SK-N-SH treated with all-trans-retinoic acid at 6 μM for 48 hours (cell line): ENCODE data around the gene ADAMTS18.

ENCODE experiments used
- ATAC-seq: fragments of 200-7000 bp; cut with Tn5 transposase; 3 replicates; pipeline ENCODE4 v1.9.1; 2020; ENCODE audit warnings: mild to moderate bottlenecking, moderate library complexity
- ARNTL ChIP-seq: fragments of 450-650 bp; formaldehyde crosslinking; IDR thresholded peaks from 2 replicates; pipeline ENCODE4 v1.5.0; 2020; ENCODE audit warnings: low read depth, mild to moderate bottlenecking, moderate library complexity, borderline replicate concordance
- BACH2 ChIP-seq: fragments of 250-450 bp; sonication (Bioruptor Pico); IDR thresholded peaks from 2 replicates; pipeline ENCODE4 v1.9.0; 2021; ENCODE audit warnings: mild to moderate bottlenecking, borderline replicate concordance
- CREB5 ChIP-seq: fragments of 250-450 bp; sonication (Bioruptor Pico); IDR thresholded peaks from 2 replicates; pipeline ENCODE4 v1.5.1; 2020; ENCODE audit warnings: low read depth, mild to moderate bottlenecking, moderate library complexity
- CSDC2 ChIP-seq: fragments of 250-450 bp; sonication (Bioruptor Pico); IDR thresholded peaks from 2 replicates; pipeline ENCODE4 v1.5.0; 2020; ENCODE audit warnings: mild to moderate bottlenecking, moderate library complexity
- CSRNP3 ChIP-seq: fragments of 250-450 bp; sonication (Bioruptor Pico); IDR thresholded peaks from 2 replicates; pipeline ENCODE4 v1.5.1; 2021; ENCODE audit warnings: mild to moderate bottlenecking, moderate library complexity
- ESRRG ChIP-seq: fragments of 250-450 bp; sonication (Bioruptor Pico); IDR thresholded peaks from 2 replicates; pipeline ENCODE4 v1.6.1; 2021; ENCODE audit warnings: mild to moderate bottlenecking
- ISL1 ChIP-seq: fragments of 250-450 bp; sonication (Bioruptor Pico); IDR thresholded peaks from 2 replicates; pipeline ENCODE4 v2.1.2; 2022; ENCODE audit warnings: mild to moderate bottlenecking, moderate library complexity
- OSR1 ChIP-seq: fragments of 250-450 bp; sonication (Bioruptor Pico); IDR thresholded peaks from 2 replicates; pipeline ENCODE4 v1.8.0; 2022; ENCODE audit warnings: moderate library complexity, mild to moderate bottlenecking, inconsistent platforms
- PATZ1 ChIP-seq: fragments of 250-450 bp; sonication (Bioruptor Pico); IDR thresholded peaks from 2 replicates; pipeline ENCODE4 v1.8.0; 2020; ENCODE audit warnings: mild to moderate bottlenecking, moderate library complexity, borderline replicate concordance
- POU6F1 ChIP-seq: fragments of 250-450 bp; sonication (Bioruptor Pico); IDR thresholded peaks from 2 replicates; pipeline ENCODE4 v1.8.0; 2021; ENCODE audit warnings: low read depth, mild to moderate bottlenecking, moderate library complexity, borderline replicate concordance
- PPARA ChIP-seq: fragments of 250-450 bp; sonication (Bioruptor Pico); IDR thresholded peaks from 2 replicates; pipeline ENCODE4 v1.5.0; 2020; ENCODE audit warnings: mild to moderate bottlenecking, borderline replicate concordance
- RARB ChIP-seq: fragments of 250-450 bp; sonication (Bioruptor Pico); IDR thresholded peaks from 2 replicates; pipeline ENCODE4 v1.8.0; 2021; ENCODE audit warnings: mild to moderate bottlenecking, moderate library complexity
- SNAI2 ChIP-seq: fragments of 250-450 bp; sonication (Bioruptor Pico); IDR thresholded peaks from 2 replicates; pipeline ENCODE4 v1.5.0; 2020; ENCODE audit warnings: mild to moderate bottlenecking, moderate library complexity
- TOX ChIP-seq: fragments of 250-450 bp; sonication (Bioruptor Pico); IDR thresholded peaks from 2 replicates; pipeline ENCODE4 v1.8.0; 2021; ENCODE audit warnings: mild to moderate bottlenecking, moderate library complexity, borderline replicate concordance
- TSHZ2 ChIP-seq: fragments of 250-450 bp; sonication (Bioruptor Pico); IDR thresholded peaks from 2 replicates; pipeline ENCODE4 v1.5.0; 2020; ENCODE audit warnings: mild to moderate bottlenecking, moderate library complexity
- ZC3H10 ChIP-seq: fragments of 250-450 bp; sonication (Bioruptor Pico); IDR thresholded peaks from 2 replicates; pipeline ENCODE4 v1.5.1; 2021; ENCODE audit warnings: mild to moderate bottlenecking, moderate library complexity
- ZFP3 ChIP-seq: fragments of 250-450 bp; sonication (Bioruptor Pico); IDR thresholded peaks from 2 replicates; pipeline ENCODE4 v1.5.0; 2020; ENCODE audit warnings: mild to moderate bottlenecking, moderate library complexity
- ZFP30 ChIP-seq: fragments of 450-650 bp; formaldehyde crosslinking; IDR thresholded peaks from 2 replicates; pipeline ENCODE4 v1.5.0; 2022; ENCODE audit warnings: mild to moderate bottlenecking, moderate library complexity
- ZNF565 ChIP-seq: fragments of 450-650 bp; formaldehyde crosslinking; conservative IDR thresholded peaks from 2 replicates; pipeline ENCODE4 v1.5.0; 2020; ENCODE audit warnings: low read depth, mild to moderate bottlenecking, moderate library complexity
- ZNF70 ChIP-seq: fragments of 450-650 bp; formaldehyde crosslinking; IDR thresholded peaks from 2 replicates; pipeline ENCODE4 v1.5.0; 2020; ENCODE audit warnings: mild to moderate bottlenecking, moderate library complexity
- ZNF8 ChIP-seq: fragments of 450-650 bp; formaldehyde crosslinking; IDR thresholded peaks from 2 replicates; pipeline ENCODE4 v1.5.0; 2020; ENCODE audit warnings: mild to moderate bottlenecking, moderate library complexity

ADAMTS18 gene

GRCh38 chr16:77435272-77435820, 512 bp upstream of the ADAMTS18 start:
- TF ChIP-seq RARB (CRISPR knock-in tag) (no peak), ZNF565 (CRISPR knock-in tag) (no peak), TOX (CRISPR knock-in tag) (no peak), PATZ1 (no peak), TSHZ2 (no peak), BACH2 (CRISPR knock-in tag) (no peak), CSDC2 (CRISPR knock-in tag) (no peak), ESRRG (CRISPR knock-in tag) (no peak), PPARA (CRISPR knock-in tag) (no peak), OSR1 (CRISPR knock-in tag) (no peak), ZFP30 (CRISPR knock-in tag) (no peak), SNAI2 (CRISPR knock-in tag) (no peak), ISL1 (CRISPR knock-in tag) (no peak), ARNTL (CRISPR knock-in tag) (no peak), ZC3H10 (CRISPR knock-in tag) (no peak), POU6F1 (CRISPR knock-in tag) (no peak), CSRNP3 (CRISPR knock-in tag) (no peak), ZNF8 (no peak), ZFP3 (CRISPR knock-in tag) (no peak), ZNF70 (CRISPR knock-in tag) (no peak)

GRCh38 chr16:77434022-77434529, 758 bp downstream of the ADAMTS18 start:
- TF ChIP-seq ZNF70 (CRISPR knock-in tag) (no peak), ZFP30 (CRISPR knock-in tag) (no peak), ESRRG (CRISPR knock-in tag) (no peak), OSR1 (CRISPR knock-in tag) (no peak), RARB (CRISPR knock-in tag) (no peak), PATZ1 (no peak)
- no peak for ATAC-seq

More at GRCh38 chr16:77435272-77435820, 512 bp upstream of the ADAMTS18 start:
- no peak for ATAC-seq

- TF ChIP-seq POU6F1 (CRISPR knock-in tag) (no peak), CREB5 (no peak), ZNF8 (no peak), ARNTL (CRISPR knock-in tag) (no peak), OSR1 (CRISPR knock-in tag) (no peak), ISL1 (CRISPR knock-in tag) (no peak), CSDC2 (CRISPR knock-in tag) (no peak), RARB (CRISPR knock-in tag) (no peak), PPARA (CRISPR knock-in tag) (no peak), ZNF565 (CRISPR knock-in tag) (no peak), SNAI2 (CRISPR knock-in tag) (no peak)
- ATAC-seq: no peak
Measured at GRCh38 chr16:77433146-77433545, 1.7 kb downstream of the ADAMTS18 start.
